Amygdala (tissue), 56 donors: ENCODE data around the gene SLC27A4.
"Not testable (repeated sequence)": the region's sequence is repeated elsewhere in the genome, so short reads cannot be mapped to it uniquely, and the experiment has no call there.

Experiments
- DNase-seq, 56 donors: peaks; one replicate each; lab custom pipeline; 2025; lab: John Stamatoyannopoulos, UW

The SLC27A4 gene

DNA sequence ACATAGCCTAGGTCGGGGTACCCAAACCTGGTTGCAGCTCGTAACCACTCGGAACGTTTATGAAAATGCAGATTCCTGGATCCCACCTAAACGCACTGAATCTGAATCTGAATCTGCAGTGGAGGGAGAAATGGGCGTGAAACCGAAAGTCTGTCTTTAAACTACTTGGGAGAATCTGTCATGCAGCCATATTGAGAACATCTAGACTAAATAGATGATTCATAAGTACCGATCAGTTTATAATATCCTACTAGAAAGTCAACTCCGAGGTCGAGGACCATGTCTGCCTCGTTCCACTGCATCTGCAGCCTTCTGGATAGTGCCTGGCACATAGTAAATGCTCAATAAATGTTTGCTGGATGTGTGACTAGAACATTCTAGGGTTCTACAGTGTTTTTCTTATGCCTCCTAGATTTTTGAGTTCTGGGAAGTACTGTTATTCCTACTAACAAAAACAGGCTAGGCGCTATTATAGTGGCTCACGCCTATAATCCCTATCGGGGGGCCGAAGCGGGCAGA lies 17.1 kb upstream of the SLC27A4 start:
- DNase-seq = no peak

DNA sequence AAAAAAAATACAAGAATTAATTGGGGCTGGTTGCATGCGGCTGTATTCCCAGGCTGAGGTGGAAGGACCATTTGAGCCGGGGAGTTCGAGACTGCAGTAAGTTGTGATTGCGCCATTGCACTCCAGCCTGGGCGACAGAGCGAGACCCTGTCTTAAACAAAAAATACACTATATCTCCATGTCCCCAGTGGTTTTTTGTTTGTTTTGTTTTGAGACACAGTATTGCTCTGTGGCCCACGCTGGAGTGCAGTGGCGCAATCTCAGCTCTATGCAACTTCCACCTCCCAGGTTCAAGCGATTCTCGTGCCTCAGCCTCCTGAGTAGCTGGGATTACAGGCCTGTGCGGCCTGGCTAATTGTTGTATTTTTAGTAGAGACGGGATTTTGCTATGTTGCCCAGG lies 16.5 kb upstream of the SLC27A4 start:
- no peak for DNase-seq

DNA sequence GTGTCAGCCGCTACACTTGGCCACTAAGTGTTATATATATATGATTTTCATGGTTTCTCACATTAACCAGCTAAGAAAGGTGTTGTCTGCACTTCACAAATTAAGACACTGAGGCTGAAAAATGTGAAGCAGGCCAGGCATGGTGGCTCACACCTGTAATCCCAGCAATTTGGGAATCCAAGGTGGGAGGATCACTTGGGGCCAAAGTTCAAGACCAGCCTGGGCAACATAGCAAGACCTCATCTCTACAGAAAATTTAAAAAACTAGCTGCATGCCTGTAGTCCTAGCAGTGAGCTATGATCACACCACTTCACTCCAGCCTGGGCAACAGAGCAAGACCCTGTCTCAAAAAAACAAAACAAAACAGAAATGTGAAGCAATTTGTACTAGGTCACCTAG lies 15.9 kb upstream of the SLC27A4 start:
- DNase-seq = no peak

DNA sequence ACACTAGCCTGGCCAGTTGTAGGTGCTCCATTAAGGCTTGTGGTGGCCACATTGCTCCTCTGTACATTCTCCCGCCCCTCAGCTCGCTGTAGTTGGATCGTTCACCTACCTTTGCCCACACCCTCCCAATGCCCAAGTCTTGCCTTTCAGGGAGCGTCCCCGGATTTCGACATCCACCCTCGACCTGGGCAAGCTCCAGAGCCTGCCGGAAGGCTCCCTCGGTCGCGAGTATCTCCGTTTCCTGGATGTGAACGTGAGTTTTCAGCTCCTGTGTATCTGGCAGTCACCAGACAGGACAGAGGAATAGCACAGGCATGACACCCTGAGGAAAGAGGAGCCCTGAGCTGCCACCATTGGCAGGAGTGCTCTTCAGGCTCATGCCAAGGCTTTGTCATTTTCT lies 14.7 kb upstream of the SLC27A4 start:
- DNase-seq = no peak

DNA sequence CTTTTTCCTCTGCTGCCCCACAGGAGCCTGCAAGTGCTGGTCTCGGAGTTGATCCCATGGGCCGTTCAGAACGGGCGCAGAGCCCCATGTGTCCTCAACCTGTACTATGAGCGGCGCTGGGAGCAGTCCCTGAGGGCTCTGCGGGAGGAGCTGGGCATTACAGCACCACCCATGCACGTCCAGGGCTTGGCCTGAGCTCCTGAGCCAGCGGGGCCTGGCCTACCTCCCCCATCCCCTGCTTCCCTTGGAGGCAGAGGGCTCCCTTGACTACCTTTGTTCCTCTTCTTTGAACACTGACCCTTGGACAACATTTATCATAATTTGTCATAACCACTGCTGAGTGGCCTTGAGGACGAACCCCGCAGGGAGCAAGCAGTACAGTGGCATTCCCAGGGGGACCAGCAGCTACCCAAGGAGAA lies 6.9 kb upstream of the SLC27A4 start:
- DNase-seq = no peak

DNA sequence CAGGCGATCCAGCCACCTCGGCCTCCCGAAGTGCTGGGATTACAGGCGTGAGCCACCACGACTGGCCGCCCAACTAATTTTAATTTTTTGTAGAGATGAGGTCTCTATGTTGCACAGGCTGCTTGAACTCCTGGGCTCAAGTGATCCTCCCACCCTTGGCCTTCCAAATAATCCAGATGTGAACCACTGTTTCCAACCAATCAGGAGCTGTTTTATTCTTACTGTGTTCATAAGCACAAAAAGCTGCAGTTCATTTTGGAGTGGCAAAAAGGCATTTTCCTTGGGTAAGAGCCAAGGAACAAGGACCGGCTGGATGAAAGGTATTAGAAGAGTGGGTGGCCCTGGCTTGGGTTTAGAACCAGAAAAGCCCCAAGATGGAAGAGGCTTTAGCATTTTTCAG lies 5.2 kb upstream of the SLC27A4 start:
- DNase-seq = no peak

DNA sequence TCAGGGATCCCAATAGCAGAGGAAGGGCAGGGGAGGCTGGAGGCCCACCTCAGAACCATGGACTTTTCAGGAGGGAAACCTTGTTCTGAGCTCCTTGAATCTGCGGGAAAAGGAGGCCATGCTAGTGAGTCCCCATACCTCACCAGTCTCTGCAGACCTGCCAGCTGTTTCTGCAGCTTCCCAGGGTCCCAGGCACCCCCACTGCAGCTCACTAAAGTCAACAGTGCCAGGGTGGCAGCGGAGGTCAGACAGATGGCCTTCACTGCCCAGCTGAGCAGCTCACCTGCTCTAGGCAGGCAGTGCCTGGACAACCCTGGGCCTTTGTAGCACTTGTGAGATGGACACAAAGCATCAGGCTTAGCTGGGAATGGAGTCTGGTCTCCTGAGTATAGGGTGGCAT lies 4.4 kb upstream of the SLC27A4 start:
- no peak for DNase-seq

DNA sequence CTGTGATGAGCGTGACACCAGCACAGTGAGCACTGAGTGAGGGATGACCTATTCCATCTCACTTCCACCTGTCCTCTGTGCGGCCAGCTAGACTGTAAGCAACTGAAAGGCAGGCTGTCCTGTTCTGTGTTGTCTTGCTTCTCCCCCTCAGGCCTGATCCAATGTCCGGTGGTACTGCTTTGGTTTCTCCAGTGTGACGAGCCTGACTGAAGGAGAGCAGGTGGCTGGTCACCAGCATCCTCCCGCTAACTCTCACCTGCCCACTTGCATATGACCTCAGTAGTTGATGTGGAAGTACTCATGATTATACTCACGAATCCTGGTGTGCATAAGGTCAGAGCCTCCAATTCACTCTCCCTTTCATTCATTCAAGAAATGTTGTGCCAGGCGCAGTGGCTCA lies 2.4 kb upstream of the SLC27A4 start:
- no peak for DNase-seq

DNA sequence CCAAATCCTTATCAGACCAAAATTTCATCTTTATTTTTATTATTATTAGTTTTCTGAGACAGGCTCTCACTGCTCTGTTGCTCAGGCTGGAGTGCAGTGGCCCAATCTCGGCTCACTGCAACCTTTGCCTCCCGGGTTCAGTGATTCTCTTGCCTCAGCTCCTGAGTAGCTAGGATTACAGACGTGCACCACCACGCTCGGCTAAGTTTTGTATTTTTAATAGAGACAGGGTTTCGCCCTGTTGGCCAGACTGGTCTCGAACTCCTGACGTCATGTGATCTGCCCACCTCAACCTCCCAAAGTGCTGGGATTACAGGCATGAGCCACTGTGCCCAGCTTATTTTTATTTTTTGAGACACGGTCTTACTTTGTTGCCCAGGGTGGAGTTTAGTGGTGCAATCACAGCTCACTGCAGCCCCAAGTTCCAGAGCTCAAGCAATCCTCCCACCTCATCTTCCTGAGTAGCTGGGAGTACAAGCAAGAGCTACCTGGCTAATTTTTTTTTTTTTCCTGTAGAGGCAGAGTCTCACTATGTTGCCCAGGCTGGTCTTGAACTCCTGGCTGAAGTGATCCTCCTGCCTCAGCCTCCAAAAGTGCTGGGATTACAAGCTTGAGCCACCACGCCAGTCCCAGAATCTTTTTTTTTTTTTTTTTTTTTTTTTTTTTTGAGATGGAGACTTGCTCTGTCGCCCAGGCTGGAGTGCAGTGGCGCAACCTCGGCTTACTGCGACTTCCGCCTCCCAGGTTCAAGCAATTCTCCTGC lies 1.3 kb upstream of the SLC27A4 start:
- not testable (repeated sequence) for DNase-seq

DNA sequence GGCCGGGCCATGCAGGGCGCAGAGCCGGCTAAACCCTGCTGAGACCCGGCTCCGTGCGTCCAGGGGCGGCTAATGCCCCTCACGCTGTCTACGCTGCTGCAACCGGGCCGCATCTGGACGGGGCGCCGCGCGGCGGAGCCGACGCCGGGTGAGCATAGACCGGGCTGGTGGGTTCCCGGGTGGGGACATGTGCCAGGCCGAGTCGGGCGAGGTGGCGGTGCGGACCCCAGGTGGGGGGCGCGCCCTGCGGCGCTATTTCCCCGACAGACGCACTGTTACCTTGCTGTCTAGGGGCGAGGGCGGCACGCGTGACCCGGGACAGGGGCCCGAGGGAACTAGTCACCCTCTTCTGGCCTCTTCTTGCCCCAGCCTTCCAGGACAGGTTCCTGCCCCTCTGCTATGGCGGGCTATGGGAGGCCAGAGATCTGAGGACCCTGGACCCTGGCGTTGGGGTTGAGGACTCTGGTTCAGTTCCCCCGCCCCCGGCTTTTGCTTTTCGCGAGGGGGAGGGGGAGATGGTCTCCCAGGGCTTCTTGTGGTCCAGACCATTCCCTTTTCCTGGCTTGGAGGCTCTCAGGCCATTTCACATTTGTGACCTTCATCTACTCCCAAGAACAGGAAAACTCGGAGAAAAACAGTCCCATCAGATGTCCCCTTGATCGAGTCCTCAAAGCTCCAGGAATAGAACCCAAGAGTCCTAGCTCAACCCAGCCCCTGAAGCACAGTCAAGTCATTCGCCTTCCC lies 536 bp downstream of the SLC27A4 start:
- DNase-seq = peak in 5 of 56 donors; percentile 34 to 47 (median 45)

DNA sequence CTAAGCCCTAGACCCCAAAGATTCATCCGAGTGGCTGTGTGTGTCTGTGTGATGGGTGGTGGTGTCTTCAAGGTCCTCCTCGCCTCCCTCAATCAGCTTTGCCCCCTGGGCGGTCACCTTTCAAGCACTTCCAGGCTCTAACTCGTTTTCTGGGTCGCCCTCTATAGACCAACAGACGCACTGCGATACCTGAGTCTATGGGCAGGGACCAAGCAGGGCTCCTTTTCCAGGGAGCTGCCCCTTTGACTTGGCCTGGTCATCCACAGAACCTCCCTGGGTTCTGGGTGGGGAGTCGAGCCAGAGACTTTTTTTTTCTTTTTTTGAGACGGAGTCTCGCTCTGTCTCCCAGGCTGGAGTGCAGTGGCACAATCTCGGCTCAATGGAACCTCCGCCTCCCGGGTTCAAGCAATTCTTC lies 1.1 kb downstream of the SLC27A4 start:
- DNase-seq = peak in 28 of 56 donors; percentile 3 to 48 (median 23)

DNA sequence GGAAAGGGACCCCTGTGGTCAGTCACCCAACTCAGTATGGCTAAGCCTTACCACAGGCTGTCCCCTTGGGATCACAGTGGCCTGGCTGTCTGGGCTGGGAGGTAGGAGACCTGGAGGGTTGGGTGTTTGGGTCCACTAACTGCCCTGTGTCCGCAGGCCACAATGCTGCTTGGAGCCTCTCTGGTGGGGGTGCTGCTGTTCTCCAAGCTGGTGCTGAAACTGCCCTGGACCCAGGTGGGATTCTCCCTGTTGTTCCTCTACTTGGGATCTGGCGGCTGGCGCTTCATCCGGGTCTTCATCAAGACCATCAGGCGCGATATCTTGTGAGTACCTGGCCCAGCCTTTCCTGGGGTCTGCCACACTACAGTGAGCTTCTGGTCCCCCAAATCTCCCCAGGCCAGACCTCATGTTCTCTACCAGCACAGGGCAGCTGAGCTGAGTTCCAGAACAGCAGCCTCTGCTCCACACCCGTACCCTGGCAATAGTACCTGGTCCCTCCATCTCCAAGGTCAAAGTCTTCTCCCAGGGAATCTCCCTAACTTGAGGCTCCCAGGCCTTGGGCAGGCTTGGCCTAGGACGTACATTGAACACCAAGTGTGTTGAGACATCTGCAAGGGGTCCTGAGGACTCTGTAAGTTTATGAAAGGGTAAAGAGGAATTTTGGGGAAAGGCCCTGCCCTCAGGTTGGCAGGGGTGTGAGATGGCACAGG lies 2.8 kb downstream of the SLC27A4 start:
- DNase-seq = no peak

DNA sequence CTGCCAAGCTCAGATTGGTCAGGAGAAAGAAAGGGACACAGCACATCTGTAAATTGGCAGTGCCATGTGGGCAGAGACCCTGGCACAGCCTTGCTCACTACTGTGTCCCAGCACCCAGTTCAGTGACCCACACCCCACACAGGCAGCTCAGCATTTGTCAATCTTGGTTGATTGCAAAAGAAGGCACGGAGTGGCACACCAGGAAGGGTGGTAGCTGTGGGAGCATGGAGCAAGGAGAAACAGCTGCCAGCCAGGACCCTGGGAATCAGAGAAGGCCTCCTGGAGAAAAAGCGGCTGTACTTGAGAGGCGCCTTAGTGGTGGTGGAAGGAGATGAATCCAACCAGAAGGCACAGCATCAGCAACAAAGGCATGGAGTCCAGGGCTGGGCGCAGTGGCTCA lies 3.5 kb downstream of the SLC27A4 start:
- no peak for DNase-seq

DNA sequence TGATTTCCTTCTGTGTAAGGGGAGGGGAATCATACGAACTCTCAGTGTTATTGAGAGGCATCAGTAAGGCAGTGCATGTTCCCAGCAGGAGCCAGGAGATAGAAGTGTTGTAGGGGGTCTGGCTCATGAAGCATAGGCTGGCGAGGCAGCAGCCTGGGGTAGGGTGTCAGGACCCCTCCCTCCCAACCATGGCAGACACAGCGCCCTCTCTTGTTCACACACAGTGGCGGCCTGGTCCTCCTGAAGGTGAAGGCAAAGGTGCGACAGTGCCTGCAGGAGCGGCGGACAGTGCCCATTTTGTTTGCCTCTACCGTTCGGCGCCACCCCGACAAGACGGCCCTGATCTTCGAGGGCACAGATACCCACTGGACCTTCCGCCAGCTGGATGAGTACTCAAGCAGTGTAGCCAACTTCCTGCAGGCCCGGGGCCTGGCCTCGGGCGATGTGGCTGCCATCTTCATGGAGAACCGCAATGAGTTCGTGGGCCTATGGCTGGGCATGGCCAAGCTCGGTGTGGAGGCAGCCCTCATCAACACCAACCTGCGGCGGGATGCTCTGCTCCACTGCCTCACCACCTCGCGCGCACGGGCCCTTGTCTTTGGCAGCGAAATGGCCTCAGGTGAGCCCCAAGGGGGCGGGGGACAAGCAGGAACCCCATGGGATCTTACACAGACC lies 4.7 kb downstream of the SLC27A4 start:
- no peak for DNase-seq

DNA sequence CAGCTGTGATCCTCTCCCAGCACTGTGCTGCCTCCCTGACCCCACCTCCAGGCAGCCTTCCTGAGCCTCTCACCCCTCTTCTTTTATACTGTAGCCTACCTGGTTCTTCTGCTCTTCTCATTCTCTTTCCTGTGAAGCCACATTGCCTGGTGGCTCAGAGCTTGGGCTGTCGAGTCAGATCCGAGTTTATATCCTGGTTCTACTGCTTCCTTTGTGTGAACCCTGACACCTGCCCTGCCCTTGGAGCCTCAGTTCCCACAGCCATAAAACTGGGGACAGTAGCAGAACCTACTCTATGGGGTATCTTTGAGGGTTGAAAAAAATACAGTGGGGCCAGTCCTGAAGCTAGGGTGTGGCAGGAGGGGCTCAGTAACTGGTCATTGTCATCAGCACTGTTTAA lies 8.8 kb downstream of the SLC27A4 start:
- no peak for DNase-seq

DNA sequence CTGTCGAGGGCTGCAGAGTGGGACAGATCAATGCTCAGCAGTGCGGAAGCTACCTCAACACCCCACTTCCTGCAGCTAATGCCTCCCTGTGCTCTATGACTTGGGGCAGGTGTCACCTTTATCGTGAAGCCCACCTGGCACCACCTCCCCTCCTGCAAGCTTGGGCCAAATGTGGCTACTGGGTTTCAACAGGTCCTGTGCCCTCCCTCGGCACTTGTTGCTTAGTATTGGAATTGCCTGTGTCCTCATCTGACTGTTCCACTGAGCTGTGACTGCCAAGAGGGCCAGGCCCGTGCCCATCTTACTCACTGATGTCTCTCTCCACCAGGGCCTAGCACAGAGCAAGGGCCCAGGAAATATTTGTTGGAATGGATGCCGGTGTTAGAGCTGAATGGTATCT lies 9.4 kb downstream of the SLC27A4 start:
- DNase-seq = no peak

DNA sequence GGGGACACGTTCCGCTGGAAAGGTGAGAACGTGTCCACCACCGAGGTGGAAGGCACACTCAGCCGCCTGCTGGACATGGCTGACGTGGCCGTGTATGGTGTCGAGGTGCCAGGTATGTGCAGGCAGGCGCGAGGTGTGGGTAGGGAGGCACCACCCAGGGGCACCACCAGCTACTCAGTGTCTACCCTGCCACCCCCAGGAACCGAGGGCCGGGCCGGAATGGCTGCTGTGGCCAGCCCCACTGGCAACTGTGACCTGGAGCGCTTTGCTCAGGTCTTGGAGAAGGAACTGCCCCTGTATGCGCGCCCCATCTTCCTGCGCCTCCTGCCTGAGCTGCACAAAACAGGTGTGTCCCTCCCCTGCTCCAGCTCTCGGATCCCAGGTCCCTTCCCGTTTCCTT lies 15.1 kb downstream of the SLC27A4 start:
- no peak for DNase-seq

DNA sequence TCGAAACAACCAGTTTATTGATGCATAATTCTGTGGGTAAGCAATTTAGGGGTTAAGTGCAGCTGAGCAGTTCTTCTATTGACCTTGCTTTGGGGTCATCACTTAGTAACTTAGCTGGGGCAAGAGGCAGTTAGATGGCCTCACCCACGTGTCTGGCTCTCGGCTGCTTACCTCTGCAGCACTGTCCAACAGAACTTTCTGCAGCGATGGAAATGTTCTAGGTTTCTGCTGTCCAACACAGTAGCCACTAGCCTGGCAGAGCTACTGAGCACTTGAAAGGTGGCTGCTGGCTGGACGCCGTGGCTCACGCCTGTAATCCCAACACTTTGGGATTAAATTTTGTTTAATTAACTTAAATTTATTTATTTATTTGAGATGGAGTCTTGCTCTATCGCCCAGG lies 17.8 kb downstream of the SLC27A4 start:
- no peak for DNase-seq

DNA sequence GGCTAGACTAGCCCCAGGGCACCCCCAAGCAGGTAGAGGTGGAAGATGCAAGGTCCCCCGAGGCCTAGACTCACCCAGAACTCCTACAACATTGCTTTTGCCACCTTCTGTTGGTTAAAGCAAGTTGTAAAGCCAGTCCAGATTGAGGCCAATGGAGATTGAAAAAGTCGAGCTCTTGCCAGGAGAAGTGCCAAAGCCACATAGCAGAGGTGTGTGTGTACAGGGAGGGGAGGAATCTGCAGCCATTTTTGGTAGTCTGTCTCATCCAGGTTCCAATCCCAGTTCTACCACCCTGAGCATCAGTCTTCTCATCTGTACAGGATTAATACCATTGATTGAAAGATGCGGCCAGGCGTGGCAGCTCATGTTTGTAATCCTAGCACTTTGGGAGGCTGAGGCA lies 18.5 kb downstream of the SLC27A4 start:
- no peak for DNase-seq

DNA sequence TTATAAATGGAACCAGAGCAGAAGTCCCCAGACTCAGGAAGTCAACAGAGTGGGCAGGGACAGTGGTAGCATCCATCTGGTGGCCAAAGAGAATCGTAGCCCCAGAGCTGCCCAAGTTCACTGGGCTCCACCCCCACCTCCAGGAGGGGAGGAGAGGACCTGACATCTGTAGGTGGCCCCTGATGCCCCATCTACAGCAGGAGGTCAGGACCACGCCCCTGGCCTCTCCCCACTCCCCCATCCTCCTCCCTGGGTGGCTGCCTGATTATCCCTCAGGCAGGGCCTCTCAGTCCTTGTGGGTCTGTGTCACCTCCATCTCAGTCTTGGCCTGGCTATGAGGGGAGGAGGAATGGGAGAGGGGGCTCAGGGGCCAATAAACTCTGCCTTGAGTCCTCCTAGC lies 20.5 kb downstream of the SLC27A4 start:
- no peak for DNase-seq
